ENCODE results near the gene NME4.

The NME4 gene

GRCh38 chr16:389352-389751 lies 7.6 kb upstream of the NME4 start:
- H3K27me3 ChIP-seq (ENCODE audit: insufficient read depth, low read depth), result no peaks in the 10 kb centered on the region
- no peak overlapping the region for H3K27ac ChIP-seq
- no peak overlapping the region for H3K9ac ChIP-seq
- no peak for TF ChIP-seq CTCF (conservative IDR thresholded peaks at IDR 0.05; ENCODE audit: low read depth, low read length)
- H3K79me2 ChIP-seq (ENCODE audit: insufficient read depth, low read depth), result no peaks in the 10 kb centered on the region
- no peak overlapping the region for H3K4me2 ChIP-seq
- H4K20me1 ChIP-seq (ENCODE audit: insufficient read depth), result no peaks in the 10 kb centered on the region
- peaks cover 19% of the 10 kb centered on the region for H3K4me1 ChIP-seq (ENCODE audit: low read depth, poor library complexity, severe bottlenecking)
- no peak overlapping the region for H2AFZ ChIP-seq (ENCODE audit: low read depth)
- H3K36me3 ChIP-seq (ENCODE audit: insufficient read depth), result no peaks in the 10 kb centered on the region
- H3K4me3 ChIP-seq (IDR thresholded peaks at IDR 0.05; ENCODE audit: insufficient read depth, low read depth, low read length), result no peak overlapping the region

- no peak overlapping the region for H3K4me2 ChIP-seq
Measured at GRCh38 chr16:391885-392335, 5.1 kb upstream of the NME4 start.

GRCh38 chr16:392450-393030 lies 4.5 kb upstream of the NME4 start:
- H3K27ac ChIP-seq, result no peak overlapping the region
- H3K79me2 ChIP-seq (ENCODE audit: insufficient read depth, low read depth), result no peaks in the 10 kb centered on the region
- no peaks in the 10 kb centered on the region for H4K20me1 ChIP-seq (ENCODE audit: insufficient read depth)
- no peak overlapping the region for H3K9ac ChIP-seq
- H3K27me3 ChIP-seq (ENCODE audit: insufficient read depth, low read depth), result peaks cover 19% of the 10 kb centered on the region
- H3K36me3 ChIP-seq (ENCODE audit: insufficient read depth), result no peaks in the 10 kb centered on the region
- H2AFZ ChIP-seq (ENCODE audit: low read depth), result no peak overlapping the region
- H3K4me1 ChIP-seq (ENCODE audit: low read depth, poor library complexity, severe bottlenecking), result peaks cover 7% of the 10 kb centered on the region
- no peak overlapping the region for H3K4me3 ChIP-seq (IDR thresholded peaks at IDR 0.05; ENCODE audit: insufficient read depth, low read depth, low read length)
- TF ChIP-seq CTCF (conservative IDR thresholded peaks at IDR 0.05; ENCODE audit: low read depth, low read length), result no peak
- H3K4me2 ChIP-seq, result no peak overlapping the region

More at GRCh38 chr16:391885-392335, 5.1 kb upstream of the NME4 start:
- H3K9ac ChIP-seq, result no peak overlapping the region
- H4K20me1 ChIP-seq (ENCODE audit: insufficient read depth), result no peaks in the 10 kb centered on the region
- peaks cover 10% of the 10 kb centered on the region for H3K4me1 ChIP-seq (ENCODE audit: low read depth, poor library complexity, severe bottlenecking)
- peaks cover 19% of the 10 kb centered on the region for H3K27me3 ChIP-seq (ENCODE audit: insufficient read depth, low read depth)
- H3K27ac ChIP-seq, result no peak overlapping the region
- H3K4me3 ChIP-seq (IDR thresholded peaks at IDR 0.05; ENCODE audit: insufficient read depth, low read depth, low read length), result no peak overlapping the region
- no peak overlapping the region for H2AFZ ChIP-seq (ENCODE audit: low read depth)
- H3K36me3 ChIP-seq (ENCODE audit: insufficient read depth), result no peaks in the 10 kb centered on the region
- H3K79me2 ChIP-seq (ENCODE audit: insufficient read depth, low read depth), result no peaks in the 10 kb centered on the region
- TF ChIP-seq CTCF (conservative IDR thresholded peaks at IDR 0.05; ENCODE audit: low read depth, low read length), result peak; percentile 92

- H3K27ac ChIP-seq, result no peak overlapping the region
- H3K36me3 ChIP-seq (ENCODE audit: insufficient read depth), result no peaks in the 10 kb centered on the region
- no peak for TF ChIP-seq CTCF (conservative IDR thresholded peaks at IDR 0.05; ENCODE audit: low read depth, low read length)
- no peaks in the 10 kb centered on the region for H3K79me2 ChIP-seq (ENCODE audit: insufficient read depth, low read depth)
- H3K9ac ChIP-seq, result no peak overlapping the region
- H4K20me1 ChIP-seq (ENCODE audit: insufficient read depth), result no peaks in the 10 kb centered on the region
- no peak overlapping the region for H2AFZ ChIP-seq (ENCODE audit: low read depth)
- H3K4me3 ChIP-seq (IDR thresholded peaks at IDR 0.05; ENCODE audit: insufficient read depth, low read depth, low read length), result no peak overlapping the region
- H3K4me1 ChIP-seq (ENCODE audit: low read depth, poor library complexity, severe bottlenecking), result peaks cover 17% of the 10 kb centered on the region
- H3K4me2 ChIP-seq, result no peak overlapping the region
- peaks cover 19% of the 10 kb centered on the region for H3K27me3 ChIP-seq (ENCODE audit: insufficient read depth, low read depth)
Measured at GRCh38 chr16:396199-396598, 800 bp upstream of the NME4 start.

All from KMS-11 (cell line).